ENCODE data around the gene PLXDC1.
"Not testable (repeated sequence)": the region's sequence is repeated elsewhere in the genome, so short reads cannot be mapped to it uniquely, and the experiment has no call there.

- not testable (repeated sequence) for TF ChIP-seq CTCF, EP300, POLR2A (IDR thresholded peaks at IDR 0.05)
These were observed 29.5 kb downstream of the PLXDC1 start for GRCh38 chr17:39121919-39122318.
